HG03066 (cell line): ENCODE results near the gene BTBD18.
"Not testable (repeated sequence)": the region's sequence is repeated elsewhere in the genome, so short reads cannot be mapped to it uniquely, and the experiment has no call there.

Experiments
- ATAC-seq: cut with Tn5 transposase; IDR thresholded peaks from one replicate; pipeline ENCODE4 v1.9.1; 2021; ENCODE audit warnings: low read depth; ENCODE audit not compliant: unreplicated experiment

The BTBD18 gene

GRCh38 chr11:57735619-57736298, 15.9 kb downstream of the BTBD18 start:
- no peak for ATAC-seq

GRCh38 chr11:57732661-57733060, 19.0 kb downstream of the BTBD18 start:
- ATAC-seq, result no peak

- no peak for ATAC-seq
These were observed 22.1 kb downstream of the BTBD18 start for GRCh38 chr11:57729479-57729878.

- ATAC-seq, result no peak
These were observed 22.8 kb downstream of the BTBD18 start for GRCh38 chr11:57728829-57729228.

GRCh38 chr11:57727185-57727584, 24.4 kb downstream of the BTBD18 start:
- no peak for ATAC-seq

GRCh38 chr11:57716726-57717125, 34.9 kb downstream of the BTBD18 start:
- not testable (repeated sequence) for ATAC-seq

GRCh38 chr11:57713835-57714234, 37.8 kb downstream of the BTBD18 start:
- no peak for ATAC-seq

GRCh38 chr11:57712256-57713150, 39.1 kb downstream of the BTBD18 start, which contains the start of gene TMX2:
TMX2 (plus strand) TSS chr11:57712593; CDS start chr11:57712619, 26 bp downstream.
- peak; percentile 93 for ATAC-seq

GRCh38 chr11:57711414-57712255, 40.0 kb downstream of the BTBD18 start, which contains the start of gene MED19:
MED19 (minus strand) TSS chr11:57712215; CDS start chr11:57712179, 36 bp downstream.
- peak; percentile 44 for ATAC-seq

GRCh38 chr11:57709802-57710367, 41.7 kb downstream of the BTBD18 start:
- no peak for ATAC-seq

- not testable (repeated sequence) for ATAC-seq
These were observed 46.2 kb downstream of the BTBD18 start for GRCh38 chr11:57705432-57705831.

GRCh38 chr11:57704932-57705331, 46.7 kb downstream of the BTBD18 start:
- ATAC-seq, result no peak

- ATAC-seq, result no peak
These were observed 48.3 kb downstream of the BTBD18 start for GRCh38 chr11:57703341-57703740.

- ATAC-seq, result no peak
These were observed 51.2 kb downstream of the BTBD18 start for GRCh38 chr11:57700425-57700824.

GRCh38 chr11:57699813-57700212, 51.8 kb downstream of the BTBD18 start:
- ATAC-seq, result no peak

GRCh38 chr11:57698843-57699365, 52.7 kb downstream of the BTBD18 start:
- no peak for ATAC-seq
